Mucosa of descending colon (tissue), 3 donors: Measurements from ENCODE around the gene AP3S2. TPM values are rescaled to one million over a fixed set of nuclear protein-coding genes. Genes with fewer than 3 reads are reported as not detected.
A peak's percentile ranks its signal among the peaks of the same experiment; 100 is the strongest.
"Not testable (repeated sequence)": the region's sequence is repeated elsewhere in the genome, so short reads cannot be mapped to it uniquely, and the experiment has no call there.

Experiments
- ATAC-seq: fragments of 200-7000 bp; cut with Tn5 transposase; one replicate; pipeline ENCODE4 v1.9.1; 2020; ENCODE audit warnings: mild to moderate bottlenecking, moderate library complexity
- DNase-seq, 3 donors: peaks; one replicate each; pipeline ENCODE4 v3.0.0-alpha.2; 2020
- H3K36me3 ChIP-seq: fragments of 200-600 bp; one replicate; pipeline ENCODE4 v1.8.0; 2021; ENCODE audit warnings: low read depth, mild to moderate bottlenecking
- H3K4me1 ChIP-seq: fragments of 200-600 bp; one replicate; pipeline ENCODE4 v1.8.0; 2021; ENCODE audit warnings: low read depth, mild to moderate bottlenecking
- H3K4me3 ChIP-seq: fragments of 200-600 bp; one replicate; pipeline ENCODE4 v1.8.0; 2021; ENCODE audit warnings: mild to moderate bottlenecking
- H3K9me3 ChIP-seq: fragments of 200-600 bp; one replicate; pipeline ENCODE4 v1.8.0; 2021; ENCODE audit warnings: mild to moderate bottlenecking
- CTCF ChIP-seq: fragments of 200-600 bp; IDR thresholded peaks from one replicate; pipeline ENCODE4 v1.8.0; 2022; ENCODE audit warnings: antibody characterized with exemption, mild to moderate bottlenecking
- intact Hi-C, 2 donors: fragments of 100-400 bp; cut with DNase I in 1 of 2; cut with micrococcal nuclease in 1 of 2; formaldehyde crosslinking; loops; one replicate each; pipeline versions ENCODE4 v1.11.0 to v1.11.1; 2022; cut with DNase I, micrococcal nuclease
- total RNA-seq, 3 donors: library from RNA; stranded (reverse); fragmentation: NEBNext Ultra II Directional in 2 of 3; extraction: Animal tissue kit (Norgen Biotek cat#: 25700) in 2 of 3; gene quantifications; one replicate each; pipeline versions ENCODE4 v1.2.1 to v1.2.4, GENCODE V29; 2021 to 2023
- donor health status: DM: no; HTN: no; CAD: no; lungs with moderate emphysema.
- donor health status: DM: no; HTN: no; CAD: no.
- donor health status: DM: no; HTN: yes; CAD: no.

The AP3S2 gene
- total RNA-seq, 3 donors from 2014 or later: 56.1 to 93.4 (median 65.1) TPM

GRCh38 chr15:89836267-89837133 lies 57.3 kb downstream of the AP3S2 start:
- Histone ChIP-seq H3K4me3 (no peak overlapping the region), H3K9me3 (no peaks in the 10 kb centered on the region), H3K4me1 (no peaks in the 10 kb centered on the region), H3K36me3 (peaks cover 6% of the 10 kb centered on the region)
- ATAC-seq: peak; percentile 37
- no peak for TF ChIP-seq CTCF
- no peak for DNase-seq
- intact Hi-C loops: no loop called here

GRCh38 chr15:89835176-89835564 lies 58.6 kb downstream of the AP3S2 start:
- ATAC-seq: no peak
- peaks cover 6% of the 10 kb centered on the region for H3K36me3 ChIP-seq
- no peak overlapping the region for H3K4me3 ChIP-seq
- intact Hi-C loops: no loop called here
- DNase-seq: no peak
- TF ChIP-seq CTCF: no peak
- H3K9me3 ChIP-seq: no peaks in the 10 kb centered on the region
- no peaks in the 10 kb centered on the region for H3K4me1 ChIP-seq

GRCh38 chr15:89834465-89835175 lies 59.2 kb downstream of the AP3S2 start:
- intact Hi-C loops, H3K9me3 ChIP-seq, DNase-seq, ATAC-seq, H3K4me1 ChIP-seq, H3K4me3 ChIP-seq, H3K36me3 ChIP-seq: not testable (repeated sequence)

- no peaks in the 10 kb centered on the region for H3K4me1 ChIP-seq
- TF ChIP-seq CTCF: no peak
- no peak overlapping the region for H3K4me3 ChIP-seq
- intact Hi-C loops: no loop called here
- H3K9me3 ChIP-seq: no peaks in the 10 kb centered on the region
- DNase-seq (no peak), ATAC-seq (no peak)
- peaks cover 6% of the 10 kb centered on the region for H3K36me3 ChIP-seq
Measured at GRCh38 chr15:89833966-89834365, 59.8 kb downstream of the AP3S2 start.

- Histone ChIP-seq H3K4me1 (peaks cover 10% of the 10 kb centered on the region), H3K4me3 (no peak overlapping the region), H3K9me3 (no peaks in the 10 kb centered on the region), H3K36me3 (peaks cover 10% of the 10 kb centered on the region)
- ATAC-seq (no peak), DNase-seq (no peak)
- TF ChIP-seq CTCF: no peak
- intact Hi-C loops: no loop called here
Measured at GRCh38 chr15:89830639-89831038, 63.2 kb downstream of the AP3S2 start.
